Stimulated activated naive CD8-positive, alpha-beta T cell treated with anti-CD3 and anti-CD28 coated beads, Interleukin-15, Interleukin-2, amounts not matched to agents 100 ng/mL and 50 ng/mL, for 24 hours (primary cell): ENCODE measurements around the gene COA1.
"Not testable (repeated sequence)": the region's sequence is repeated elsewhere in the genome, so short reads cannot be mapped to it uniquely, and the experiment has no call there.

Experiments
- H3K27ac Mint-ChIP-seq: one replicate; pipeline ENCODE4 v1.8.0; 2021; ENCODE audit warnings: mild to moderate bottlenecking, mixed read lengths
- H3K27me3 Mint-ChIP-seq: one replicate; pipeline ENCODE4 v1.8.0; 2021; ENCODE audit warnings: mixed read lengths
- H3K36me3 Mint-ChIP-seq: one replicate; pipeline ENCODE4 v1.8.0; 2021; ENCODE audit warnings: low read depth, mixed read lengths
- H3K4me1 Mint-ChIP-seq: one replicate; pipeline ENCODE4 v1.8.0; 2021; ENCODE audit warnings: low read depth, mixed read lengths
- H3K4me3 Mint-ChIP-seq: one replicate; pipeline ENCODE4 v1.8.0; 2021; ENCODE audit warnings: mild to moderate bottlenecking, mixed read lengths
- H3K9me3 Mint-ChIP-seq: one replicate; pipeline ENCODE4 v1.8.0; 2021; ENCODE audit warnings: mixed read lengths

COA1 gene

GRCh38 chr7:43693687-43694398 is 35.5 kb downstream of the COA1 start:
- Mint-ChIP-seq H3K9me3 (no peaks in the 10 kb centered on the region), H3K27ac (no peak overlapping the region), H3K4me1 (peaks cover 36% of the 10 kb centered on the region), H3K4me3 (no peak overlapping the region), H3K36me3 (peaks cover 13% of the 10 kb centered on the region), H3K27me3 (no peaks in the 10 kb centered on the region)

DNA sequence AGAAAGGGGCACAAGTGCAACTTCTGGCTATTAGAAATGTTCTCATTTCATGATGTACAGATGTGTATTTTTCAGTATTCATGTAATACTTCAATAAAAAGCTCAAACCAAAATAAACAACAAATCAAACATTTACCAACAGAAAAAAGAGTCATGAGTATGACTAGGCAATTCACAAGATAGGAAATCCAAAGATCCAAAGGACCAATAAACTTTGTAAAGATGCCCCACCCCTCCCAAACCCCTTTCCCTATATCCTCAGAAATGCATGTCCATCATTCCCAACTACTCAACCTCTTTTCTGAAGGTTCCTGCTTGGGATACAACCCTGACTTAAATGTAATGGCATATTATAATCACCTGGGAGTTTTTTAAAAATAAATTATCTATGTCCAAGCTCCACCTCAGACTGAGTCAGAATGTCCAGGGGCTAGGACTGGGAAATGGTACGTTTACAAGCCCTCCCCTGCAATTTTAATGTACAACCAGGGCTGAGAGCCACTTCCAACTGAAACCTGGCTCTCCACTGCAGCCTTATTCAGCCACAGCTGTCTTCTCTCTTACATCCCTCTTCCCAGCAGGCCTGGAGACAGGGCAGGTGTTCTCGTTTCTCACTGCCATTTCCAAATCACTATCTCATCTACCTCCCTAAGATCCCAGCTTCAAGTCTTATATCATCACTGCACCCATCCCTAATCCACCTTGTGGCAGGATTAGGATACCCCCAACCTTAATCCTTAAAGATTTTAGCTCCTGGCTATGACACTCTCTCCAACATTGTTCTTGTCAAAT is 36.5 kb downstream of the COA1 start:
- no peaks in the 10 kb centered on the region for H3K9me3 Mint-ChIP-seq
- no peak overlapping the region for H3K27ac Mint-ChIP-seq
- peaks cover 21% of the 10 kb centered on the region for H3K36me3 Mint-ChIP-seq
- peaks cover 33% of the 10 kb centered on the region for H3K4me1 Mint-ChIP-seq
- no peaks in the 10 kb centered on the region for H3K27me3 Mint-ChIP-seq
- H3K4me3 Mint-ChIP-seq = no peak overlapping the region

DNA sequence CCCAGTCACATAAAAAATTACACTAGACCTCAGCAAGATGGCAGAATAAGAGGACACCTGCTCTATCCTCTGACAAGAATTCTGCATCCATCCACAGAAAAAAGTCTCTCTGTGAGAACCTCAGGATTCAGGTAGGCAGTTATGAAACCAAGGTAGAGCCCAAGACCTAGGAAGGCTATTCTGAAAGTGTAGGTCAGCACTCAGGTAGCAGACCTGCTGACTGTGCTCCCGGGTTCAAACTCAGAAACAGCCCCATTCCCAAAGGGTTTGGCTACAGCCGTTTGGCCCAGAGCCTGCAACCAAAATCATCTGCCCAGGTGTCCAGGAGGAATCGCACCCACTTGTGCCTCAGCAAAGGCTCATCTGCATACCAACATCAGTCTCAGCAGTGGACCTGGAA is 37.7 kb downstream of the COA1 start:
- H3K27ac Mint-ChIP-seq = no peak overlapping the region
- no peaks in the 10 kb centered on the region for H3K27me3 Mint-ChIP-seq
- H3K4me1 Mint-ChIP-seq = peaks cover 29% of the 10 kb centered on the region
- H3K36me3 Mint-ChIP-seq = peaks cover 25% of the 10 kb centered on the region
- H3K9me3 Mint-ChIP-seq = peaks cover 5% of the 10 kb centered on the region
- H3K4me3 Mint-ChIP-seq = no peak overlapping the region

DNA sequence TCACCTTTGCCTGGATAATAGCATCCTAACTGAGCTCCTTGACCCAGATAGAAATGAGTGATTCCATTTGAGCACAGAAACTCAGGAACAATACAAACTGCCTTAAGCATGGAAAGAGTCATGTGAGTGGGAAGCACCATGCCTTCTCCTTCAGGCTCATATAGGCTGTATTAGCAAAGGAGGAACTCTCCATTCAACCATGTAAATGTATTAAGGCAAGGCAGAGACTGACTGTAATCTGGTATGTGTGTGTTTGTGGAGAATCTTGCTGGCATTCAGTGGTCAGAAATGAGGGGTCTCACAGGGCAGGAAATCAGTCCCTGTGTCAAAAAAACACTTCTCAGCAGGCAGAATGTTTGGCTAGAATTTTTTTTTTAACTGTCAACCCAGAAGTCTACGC is 40.2 kb downstream of the COA1 start:
- peaks cover 38% of the 10 kb centered on the region for H3K36me3 Mint-ChIP-seq
- H3K27me3 Mint-ChIP-seq = no peaks in the 10 kb centered on the region
- H3K27ac Mint-ChIP-seq = no peak overlapping the region
- H3K4me1 Mint-ChIP-seq = peaks cover 45% of the 10 kb centered on the region
- H3K4me3 Mint-ChIP-seq = no peak overlapping the region
- H3K9me3 Mint-ChIP-seq = peaks cover 8% of the 10 kb centered on the region

- not testable (repeated sequence) for H3K27ac Mint-ChIP-seq, H3K9me3 Mint-ChIP-seq, H3K27me3 Mint-ChIP-seq, H3K4me3 Mint-ChIP-seq
- Mint-ChIP-seq H3K36me3 (peaks cover 45% of the 10 kb centered on the region), H3K4me1 (peaks cover 58% of the 10 kb centered on the region)
Measured at GRCh38 chr7:43687866-43688265, 41.5 kb downstream of the COA1 start.

DNA sequence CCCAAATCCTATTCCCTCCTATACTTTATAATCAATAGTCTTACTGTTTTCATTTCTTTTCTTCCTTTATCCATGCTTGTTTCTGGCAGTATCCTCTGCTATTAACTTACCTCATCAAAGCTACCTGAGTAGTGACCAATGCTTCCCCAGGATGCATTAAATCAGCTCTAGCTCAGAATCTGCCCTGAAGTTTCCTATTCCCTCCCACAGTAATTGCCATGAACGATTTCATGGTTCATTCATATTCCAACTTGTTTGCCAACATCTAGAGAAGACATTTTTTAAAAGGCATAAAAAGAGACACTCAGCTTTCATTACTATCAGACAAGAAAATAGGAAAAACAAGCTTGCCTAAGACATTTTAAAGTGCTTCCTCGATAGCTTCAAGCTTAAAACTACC is 42.3 kb downstream of the COA1 start:
- Mint-ChIP-seq H3K4me1 (peaks cover 66% of the 10 kb centered on the region), H3K36me3 (peaks cover 47% of the 10 kb centered on the region), H3K27ac (no peak overlapping the region)

GRCh38 chr7:43680736-43681135 is 48.6 kb downstream of the COA1 start:
- Mint-ChIP-seq H3K27me3 (no peaks in the 10 kb centered on the region), H3K9me3 (peaks cover 3% of the 10 kb centered on the region), H3K27ac (peak overlapping the region; percentile 8), H3K4me1 (peaks cover 98% of the 10 kb centered on the region), H3K4me3 (no peak overlapping the region), H3K36me3 (peaks cover 45% of the 10 kb centered on the region)

More for the DNA sequence above, 42.3 kb downstream of the COA1 start:
- Mint-ChIP-seq H3K4me3 (no peak overlapping the region), H3K27me3 (no peaks in the 10 kb centered on the region), H3K9me3 (peaks cover 8% of the 10 kb centered on the region)

GRCh38 chr7:43679210-43680068 is 49.9 kb downstream of the COA1 start:
- peaks cover 94% of the 10 kb centered on the region for H3K4me1 Mint-ChIP-seq
- H3K9me3 Mint-ChIP-seq = peaks cover 8% of the 10 kb centered on the region
- peaks cover 42% of the 10 kb centered on the region for H3K36me3 Mint-ChIP-seq
- H3K27me3 Mint-ChIP-seq = no peaks in the 10 kb centered on the region
- H3K4me3 Mint-ChIP-seq = peak overlapping the region; percentile 28
- H3K27ac Mint-ChIP-seq = peak overlapping the region; percentile 10

DNA sequence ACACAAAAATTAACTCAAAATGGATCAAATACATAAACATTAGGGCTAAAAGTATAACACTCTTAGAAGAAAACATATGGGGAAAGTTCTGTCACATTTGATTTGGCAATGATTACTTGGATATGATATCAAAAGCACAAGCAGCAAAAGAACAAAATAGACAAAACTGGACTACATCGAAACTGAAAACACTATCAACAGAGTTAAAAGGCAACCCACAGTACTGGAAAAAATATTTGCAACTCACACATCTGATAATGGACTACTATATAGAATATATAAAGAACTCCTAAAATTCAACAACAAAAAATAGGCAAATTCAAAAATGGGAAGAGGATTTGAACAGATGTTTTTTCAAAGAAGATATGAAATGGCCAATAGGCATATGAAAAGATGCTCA is 51.0 kb downstream of the COA1 start:
- Mint-ChIP-seq H3K9me3 (peaks cover 8% of the 10 kb centered on the region), H3K36me3 (peaks cover 39% of the 10 kb centered on the region), H3K27me3 (no peaks in the 10 kb centered on the region), H3K27ac (peak overlapping the region; percentile 93), H3K4me1 (peaks cover 93% of the 10 kb centered on the region), H3K4me3 (peak overlapping the region; percentile 61)

- Mint-ChIP-seq H3K27ac (peak overlapping the region; percentile 93), H3K4me1 (peaks cover 93% of the 10 kb centered on the region)
Measured at GRCh38 chr7:43677864-43678263, 51.5 kb downstream of the COA1 start.

GRCh38 chr7:43674559-43675436 is 54.5 kb downstream of the COA1 start:
- H3K27ac Mint-ChIP-seq = peak overlapping the region; percentile 61
- peaks cover 93% of the 10 kb centered on the region for H3K4me1 Mint-ChIP-seq
- H3K4me3 Mint-ChIP-seq = no peak overlapping the region
- H3K27me3 Mint-ChIP-seq = no peaks in the 10 kb centered on the region
- peaks cover 20% of the 10 kb centered on the region for H3K9me3 Mint-ChIP-seq
- H3K36me3 Mint-ChIP-seq = peaks cover 45% of the 10 kb centered on the region

More at GRCh38 chr7:43677864-43678263, 51.5 kb downstream of the COA1 start:
- Mint-ChIP-seq H3K9me3 (peaks cover 8% of the 10 kb centered on the region), H3K36me3 (peaks cover 42% of the 10 kb centered on the region), H3K27me3 (no peaks in the 10 kb centered on the region), H3K4me3 (peak overlapping the region; percentile 61)

GRCh38 chr7:43673243-43673976 is 55.9 kb downstream of the COA1 start:
- H3K27ac Mint-ChIP-seq, H3K27me3 Mint-ChIP-seq, H3K4me3 Mint-ChIP-seq: not testable (repeated sequence)
- Mint-ChIP-seq H3K9me3 (peaks cover 20% of the 10 kb centered on the region), H3K4me1 (peaks cover 93% of the 10 kb centered on the region), H3K36me3 (peaks cover 49% of the 10 kb centered on the region)

- Mint-ChIP-seq H3K4me1 (peaks cover 89% of the 10 kb centered on the region), H3K9me3 (peaks cover 25% of the 10 kb centered on the region), H3K27me3 (no peaks in the 10 kb centered on the region), H3K36me3 (peaks cover 65% of the 10 kb centered on the region), H3K4me3 (no peak overlapping the region), H3K27ac (peak overlapping the region; percentile 65)
Measured at GRCh38 chr7:43671521-43671920, 57.8 kb downstream of the COA1 start.
